ENCODE measurements around the gene GGA1. TPM values are rescaled to one million over a fixed set of nuclear protein-coding genes. Genes with fewer than 3 reads are reported as not detected.
A peak's percentile ranks its signal among the peaks of the same experiment; 100 is the strongest.

GGA1 gene
- total and polyA plus RNA-seq, 10 of the 15 experiments (the other 5 are each of a cell fraction or from before 2014, with no cell fraction given) = 1.4 to 79.4 (median 44.4) TPM

DNA sequence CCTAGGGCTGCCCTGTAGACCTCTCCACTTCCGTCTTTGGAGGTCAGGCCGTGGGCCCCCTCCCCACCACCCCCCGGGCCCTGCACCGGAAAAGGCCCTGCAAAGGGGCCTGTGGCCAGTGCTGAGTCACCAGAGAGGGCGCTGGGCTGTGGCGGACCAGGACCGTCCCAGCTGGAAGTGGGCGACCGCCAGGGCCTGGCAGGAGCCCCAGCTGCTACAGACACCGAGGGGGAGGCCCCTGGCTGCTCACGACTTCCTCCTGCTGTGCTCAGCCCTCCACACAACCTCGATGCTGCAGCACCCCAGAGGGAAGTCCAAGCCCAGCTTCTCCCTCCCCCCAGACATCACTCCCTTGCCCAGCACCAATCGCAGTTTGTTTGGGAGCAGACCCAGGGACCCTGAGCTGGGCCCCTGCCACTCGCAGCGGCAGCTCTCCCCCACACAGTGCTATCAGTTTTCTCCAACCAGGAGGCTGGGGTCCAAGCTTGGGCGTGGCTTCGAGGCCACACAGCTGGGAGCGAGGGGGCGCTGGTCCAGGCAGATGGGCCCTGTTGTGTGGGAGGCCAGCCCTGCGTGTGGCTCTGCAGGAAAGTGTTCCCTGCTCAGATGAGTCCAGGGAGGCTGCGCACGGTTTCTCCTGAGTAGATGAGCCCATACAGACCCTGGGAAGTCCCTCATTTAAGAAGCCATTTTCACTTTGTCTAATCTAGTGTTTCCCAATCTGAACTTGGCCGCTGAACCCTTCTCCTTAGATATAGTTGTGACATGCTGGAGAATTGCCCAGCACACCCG is 25.2 kb downstream of the GGA1 start (continued):
- TF ChIP-seq, protein P1, sequence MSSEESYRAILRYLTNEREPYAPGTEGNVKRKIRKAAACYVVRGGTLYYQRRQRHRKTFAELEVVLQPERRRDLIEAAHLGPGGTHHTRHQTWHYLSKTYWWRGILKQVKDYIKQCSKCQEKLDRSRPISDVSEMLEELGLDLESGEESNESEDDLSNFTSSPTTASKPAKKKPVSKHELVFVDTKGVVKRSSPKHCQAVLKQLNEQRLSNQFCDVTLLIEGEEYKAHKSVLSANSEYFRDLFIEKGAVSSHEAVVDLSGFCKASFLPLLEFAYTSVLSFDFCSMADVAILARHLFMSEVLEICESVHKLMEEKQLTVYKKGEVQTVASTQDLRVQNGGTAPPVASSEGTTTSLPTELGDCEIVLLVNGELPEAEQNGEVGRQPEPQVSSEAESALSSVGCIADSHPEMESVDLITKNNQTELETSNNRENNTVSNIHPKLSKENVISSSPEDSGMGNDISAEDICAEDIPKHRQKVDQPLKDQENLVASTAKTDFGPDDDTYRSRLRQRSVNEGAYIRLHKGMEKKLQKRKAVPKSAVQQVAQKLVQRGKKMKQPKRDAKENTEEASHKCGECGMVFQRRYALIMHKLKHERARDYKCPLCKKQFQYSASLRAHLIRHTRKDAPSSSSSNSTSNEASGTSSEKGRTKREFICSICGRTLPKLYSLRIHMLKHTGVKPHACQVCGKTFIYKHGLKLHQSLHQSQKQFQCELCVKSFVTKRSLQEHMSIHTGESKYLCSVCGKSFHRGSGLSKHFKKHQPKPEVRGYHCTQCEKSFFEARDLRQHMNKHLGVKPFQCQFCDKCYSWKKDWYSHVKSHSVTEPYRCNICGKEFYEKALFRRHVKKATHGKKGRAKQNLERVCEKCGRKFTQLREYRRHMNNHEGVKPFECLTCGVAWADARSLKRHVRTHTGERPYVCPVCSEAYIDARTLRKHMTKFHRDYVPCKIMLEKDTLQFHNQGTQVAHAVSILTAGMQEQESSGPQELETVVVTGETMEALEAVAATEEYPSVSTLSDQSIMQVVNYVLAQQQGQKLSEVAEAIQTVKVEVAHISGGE (CRISPR knock-in tag; IDR thresholded peaks at IDR 0.05) = no peak
- TF ChIP-seq RELA (IDR thresholded peaks at IDR 0.05; ENCODE audit: borderline replicate concordance, partially characterized antibody) (no peak), BRCA1 (IDR thresholded peaks at IDR 0.05; ENCODE audit: low read depth, low read length) (no peak), CEBPB (IDR thresholded peaks at IDR 0.05; ENCODE audit: borderline replicate concordance in 1 of 2, low read depth in 2 of 2, low read length in 2 of 2) (no peak), ZNF24 (IDR thresholded peaks at IDR 0.05) (no peak), MYB (IDR thresholded peaks at IDR 0.05; ENCODE audit: borderline replicate concordance, low read depth, low read length) (no peak), POLR2AphosphoS2 (IDR thresholded peaks at IDR 0.05; ENCODE audit: low read depth, low read length) (peak; percentile 19; the same call in 1 of the 2 replicates), SREBF1 (IDR thresholded peaks at IDR 0.05; ENCODE audit: low read length) (no peak), ESRRA (IDR thresholded peaks at IDR 0.05; ENCODE audit: low read length) (no peak), STAT1 (conservative IDR thresholded peaks at IDR 0.05) (0 out of 2 replicates have a peak, but pooled peaks have one; percentile 29), SIX5 (IDR thresholded peaks at IDR 0.05; ENCODE audit: low read depth, low read length, severe bottlenecking) (no peak), BCL11A (IDR thresholded peaks at IDR 0.05; ENCODE audit: low read depth, low read length) (no peak), KAT2A (conservative IDR thresholded peaks at IDR 0.05; ENCODE audit: control insufficient read depth, low read depth, low read length) (no peak), ZZZ3 (IDR thresholded peaks at IDR 0.05; ENCODE audit: control insufficient read depth, insufficient read length, low read depth) (no peak)
- TF ChIP-seq, protein P2, sequence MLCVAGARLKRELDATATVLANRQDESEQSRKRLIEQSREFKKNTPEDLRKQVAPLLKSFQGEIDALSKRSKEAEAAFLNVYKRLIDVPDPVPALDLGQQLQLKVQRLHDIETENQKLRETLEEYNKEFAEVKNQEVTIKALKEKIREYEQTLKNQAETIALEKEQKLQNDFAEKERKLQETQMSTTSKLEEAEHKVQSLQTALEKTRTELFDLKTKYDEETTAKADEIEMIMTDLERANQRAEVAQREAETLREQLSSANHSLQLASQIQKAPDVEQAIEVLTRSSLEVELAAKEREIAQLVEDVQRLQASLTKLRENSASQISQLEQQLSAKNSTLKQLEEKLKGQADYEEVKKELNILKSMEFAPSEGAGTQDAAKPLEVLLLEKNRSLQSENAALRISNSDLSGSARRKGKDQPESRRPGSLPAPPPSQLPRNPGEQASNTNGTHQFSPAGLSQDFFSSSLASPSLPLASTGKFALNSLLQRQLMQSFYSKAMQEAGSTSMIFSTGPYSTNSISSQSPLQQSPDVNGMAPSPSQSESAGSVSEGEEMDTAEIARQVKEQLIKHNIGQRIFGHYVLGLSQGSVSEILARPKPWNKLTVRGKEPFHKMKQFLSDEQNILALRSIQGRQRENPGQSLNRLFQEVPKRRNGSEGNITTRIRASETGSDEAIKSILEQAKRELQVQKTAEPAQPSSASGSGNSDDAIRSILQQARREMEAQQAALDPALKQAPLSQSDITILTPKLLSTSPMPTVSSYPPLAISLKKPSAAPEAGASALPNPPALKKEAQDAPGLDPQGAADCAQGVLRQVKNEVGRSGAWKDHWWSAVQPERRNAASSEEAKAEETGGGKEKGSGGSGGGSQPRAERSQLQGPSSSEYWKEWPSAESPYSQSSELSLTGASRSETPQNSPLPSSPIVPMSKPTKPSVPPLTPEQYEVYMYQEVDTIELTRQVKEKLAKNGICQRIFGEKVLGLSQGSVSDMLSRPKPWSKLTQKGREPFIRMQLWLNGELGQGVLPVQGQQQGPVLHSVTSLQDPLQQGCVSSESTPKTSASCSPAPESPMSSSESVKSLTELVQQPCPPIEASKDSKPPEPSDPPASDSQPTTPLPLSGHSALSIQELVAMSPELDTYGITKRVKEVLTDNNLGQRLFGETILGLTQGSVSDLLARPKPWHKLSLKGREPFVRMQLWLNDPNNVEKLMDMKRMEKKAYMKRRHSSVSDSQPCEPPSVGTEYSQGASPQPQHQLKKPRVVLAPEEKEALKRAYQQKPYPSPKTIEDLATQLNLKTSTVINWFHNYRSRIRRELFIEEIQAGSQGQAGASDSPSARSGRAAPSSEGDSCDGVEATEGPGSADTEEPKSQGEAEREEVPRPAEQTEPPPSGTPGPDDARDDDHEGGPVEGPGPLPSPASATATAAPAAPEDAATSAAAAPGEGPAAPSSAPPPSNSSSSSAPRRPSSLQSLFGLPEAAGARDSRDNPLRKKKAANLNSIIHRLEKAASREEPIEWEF (IDR thresholded peaks at IDR 0.05; ENCODE audit: insufficient replicate concordance, low read depth, low read length) = no peak
- TF ChIP-seq, protein P3, sequence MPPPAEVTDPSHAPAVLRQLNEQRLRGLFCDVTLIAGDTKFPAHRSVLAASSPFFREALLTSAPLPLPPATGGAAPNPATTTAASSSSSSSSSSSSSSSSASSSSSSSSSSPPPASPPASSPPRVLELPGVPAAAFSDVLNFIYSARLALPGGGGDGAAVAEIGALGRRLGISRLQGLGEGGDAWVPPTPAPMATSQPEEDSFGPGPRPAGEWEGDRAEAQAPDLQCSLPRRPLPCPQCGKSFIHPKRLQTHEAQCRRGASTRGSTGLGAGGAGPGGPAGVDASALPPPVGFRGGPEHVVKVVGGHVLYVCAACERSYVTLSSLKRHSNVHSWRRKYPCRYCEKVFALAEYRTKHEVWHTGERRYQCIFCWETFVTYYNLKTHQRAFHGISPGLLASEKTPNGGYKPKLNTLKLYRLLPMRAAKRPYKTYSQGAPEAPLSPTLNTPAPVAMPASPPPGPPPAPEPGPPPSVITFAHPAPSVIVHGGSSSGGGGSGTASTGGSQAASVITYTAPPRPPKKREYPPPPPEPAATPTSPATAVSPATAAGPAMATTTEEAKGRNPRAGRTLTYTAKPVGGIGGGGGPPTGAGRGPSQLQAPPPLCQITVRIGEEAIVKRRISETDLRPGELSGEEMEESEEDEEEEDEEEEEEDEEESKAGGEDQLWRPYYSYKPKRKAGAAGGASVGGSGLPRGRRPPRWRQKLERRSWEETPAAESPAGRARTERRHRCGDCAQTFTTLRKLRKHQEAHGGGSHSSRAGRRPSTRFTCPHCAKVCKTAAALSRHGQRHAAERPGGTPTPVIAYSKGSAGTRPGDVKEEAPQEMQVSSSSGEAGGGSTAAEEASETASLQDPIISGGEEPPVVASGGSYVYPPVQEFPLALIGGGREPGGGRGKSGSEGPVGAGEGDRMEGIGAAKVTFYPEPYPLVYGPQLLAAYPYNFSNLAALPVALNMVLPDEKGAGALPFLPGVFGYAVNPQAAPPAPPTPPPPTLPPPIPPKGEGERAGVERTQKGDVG (CRISPR knock-in tag; IDR thresholded peaks at IDR 0.05) = no peak

Data from GM12878 (cell line).